PC-3 (cell line): Measurements from ENCODE around the gene OPHN1.

Experiments used
- CTCF ChIP-seq: fragments of 300-600 bp; sonication (generic); conservative IDR thresholded peaks from 2 replicates; pipeline ENCODE4 v1.5.1; 2017; ENCODE audit warnings: antibody characterized with exemption, low read depth, mild to moderate bottlenecking, low read length
- EZH2 ChIP-seq: fragments of 300-600 bp; sonication (generic); IDR thresholded peaks from one replicate; pipeline ENCODE4 v1.6.1; 2017; ENCODE audit warnings: antibody characterized with exemption, mild to moderate bottlenecking, low read length; ENCODE audit not compliant: unreplicated experiment
- EZH2phosphoT487 ChIP-seq: fragments of 300-600 bp; sonication (generic); IDR thresholded peaks from 2 replicates; pipeline ENCODE4 v1.6.1; 2018; ENCODE audit warnings: mild to moderate bottlenecking, antibody characterized with exemption, low read length, borderline replicate concordance

GRCh38 chrX:68254738-68255645, 178.3 kb downstream of the OPHN1 start:
- TF ChIP-seq CTCF (no peak), EZH2phosphoT487 (no peak), EZH2 (no peak)
